Measurements from ENCODE around the gene ABHD5.

The ABHD5 gene

DNA sequence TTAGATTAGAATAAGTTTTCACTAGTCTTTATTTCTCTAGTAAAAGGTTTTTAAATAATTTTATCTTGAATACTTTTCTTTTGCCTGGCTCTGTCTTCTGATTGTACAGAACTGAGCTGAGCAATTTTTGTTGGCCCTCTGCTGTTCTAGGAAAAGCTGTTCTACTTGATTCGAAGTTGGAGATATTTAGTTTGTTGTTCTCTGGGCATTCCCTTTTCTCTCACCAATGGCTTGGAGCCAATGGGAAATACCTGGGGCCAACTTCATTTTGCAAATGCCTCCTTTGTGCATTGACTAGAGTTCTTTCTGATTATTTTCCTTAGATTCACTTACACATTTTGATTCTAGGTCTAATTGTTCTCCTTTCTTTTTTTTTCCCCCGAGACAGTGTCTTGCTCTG, 16.5 kb downstream of the ABHD5 start:
- DNase-seq (ENCODE audit: low read depth in 1 of 2, low spot score in 1 of 2): peak in 1 of 2 experiments; percentile 73
- TF ChIP-seq JUND (IDR thresholded peaks at IDR 0.05; ENCODE audit: low read depth): no peak
- in situ Hi-C loops (cut with HindIII; ENCODE audit: low pct_unique_long_range_greater_than_20kb, low sequenced_read_pairs): no loop called here

DNA sequence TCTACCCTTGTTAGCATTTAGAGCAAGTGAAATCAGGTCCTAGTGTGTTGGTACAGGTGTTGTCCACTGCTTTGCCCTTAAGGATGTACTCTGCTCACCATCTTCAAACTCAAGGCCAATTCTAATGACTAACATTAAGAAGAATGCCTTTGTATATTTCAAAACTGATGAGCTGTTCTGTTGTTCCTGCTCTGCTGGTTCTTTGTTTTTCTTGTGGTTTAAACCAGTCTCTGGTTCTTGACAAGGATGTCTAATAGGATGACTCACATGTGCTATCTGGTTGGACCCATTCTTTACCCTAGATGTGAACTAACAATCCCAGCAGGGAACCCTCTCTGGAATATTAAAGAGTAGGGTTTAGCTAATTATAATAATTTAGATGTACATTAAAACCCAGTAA, 17.3 kb downstream of the ABHD5 start:
- in situ Hi-C loops (cut with HindIII; ENCODE audit: low pct_unique_long_range_greater_than_20kb, low sequenced_read_pairs): no loop called here
- DNase-seq (ENCODE audit: low read depth in 1 of 2, low spot score in 1 of 2): peak in 1 of 2 experiments; percentile 72
- TF ChIP-seq JUND (IDR thresholded peaks at IDR 0.05; ENCODE audit: low read depth): no peak

GRCh38 chr3:43709022-43709421, 18.3 kb downstream of the ABHD5 start:
- no peak for TF ChIP-seq JUND (IDR thresholded peaks at IDR 0.05; ENCODE audit: low read depth)
- in situ Hi-C loops (cut with HindIII; ENCODE audit: low pct_unique_long_range_greater_than_20kb, low sequenced_read_pairs): no loop called here
- no peak for DNase-seq (ENCODE audit: low read depth in 1 of 2, low spot score in 1 of 2)

GRCh38 chr3:43710607-43711006, 19.9 kb downstream of the ABHD5 start:
- in situ Hi-C loops (cut with HindIII; ENCODE audit: low pct_unique_long_range_greater_than_20kb, low sequenced_read_pairs): no loop called here
- DNase-seq (ENCODE audit: low read depth in 1 of 2, low spot score in 1 of 2): no peak
- no peak for TF ChIP-seq JUND (IDR thresholded peaks at IDR 0.05; ENCODE audit: low read depth)

DNA sequence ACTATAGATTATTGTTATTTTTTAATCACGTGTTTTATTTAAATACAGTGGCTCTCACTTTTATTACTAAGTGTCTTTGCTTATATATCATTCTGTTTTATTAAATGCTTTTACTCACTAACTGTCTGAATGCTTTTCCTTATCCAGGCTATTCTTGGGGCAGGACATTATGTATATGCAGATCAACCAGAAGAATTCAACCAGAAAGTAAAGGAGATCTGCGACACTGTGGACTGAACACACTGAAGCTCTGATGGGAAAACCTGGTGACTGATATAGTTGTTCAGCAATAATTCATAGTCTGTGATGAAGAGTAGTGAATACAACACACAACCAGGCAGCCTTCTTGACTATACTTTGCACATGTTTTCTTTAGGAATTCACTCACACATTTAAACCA, 27.6 kb downstream of the ABHD5 start:
- no peak for DNase-seq (ENCODE audit: low read depth in 1 of 2, low spot score in 1 of 2)
- in situ Hi-C loops (cut with HindIII; ENCODE audit: low pct_unique_long_range_greater_than_20kb, low sequenced_read_pairs): no loop called here
- TF ChIP-seq JUND (IDR thresholded peaks at IDR 0.05; ENCODE audit: low read depth): no peak

- TF ChIP-seq JUND (IDR thresholded peaks at IDR 0.05; ENCODE audit: low read depth): no peak
- no peak for DNase-seq (ENCODE audit: low read depth in 1 of 2, low spot score in 1 of 2)
- in situ Hi-C loops (cut with HindIII; ENCODE audit: low pct_unique_long_range_greater_than_20kb, low sequenced_read_pairs): no loop called here
These were observed 32.5 kb downstream of the ABHD5 start for GRCh38 chr3:43723121-43723734.

GRCh38 chr3:43726521-43726920, 35.8 kb downstream of the ABHD5 start:
- in situ Hi-C loops (cut with HindIII; ENCODE audit: low pct_unique_long_range_greater_than_20kb, low sequenced_read_pairs): no loop called here
- DNase-seq (ENCODE audit: low read depth in 1 of 2, low spot score in 1 of 2): no peak
- no peak for TF ChIP-seq JUND (IDR thresholded peaks at IDR 0.05; ENCODE audit: low read depth)

DNA sequence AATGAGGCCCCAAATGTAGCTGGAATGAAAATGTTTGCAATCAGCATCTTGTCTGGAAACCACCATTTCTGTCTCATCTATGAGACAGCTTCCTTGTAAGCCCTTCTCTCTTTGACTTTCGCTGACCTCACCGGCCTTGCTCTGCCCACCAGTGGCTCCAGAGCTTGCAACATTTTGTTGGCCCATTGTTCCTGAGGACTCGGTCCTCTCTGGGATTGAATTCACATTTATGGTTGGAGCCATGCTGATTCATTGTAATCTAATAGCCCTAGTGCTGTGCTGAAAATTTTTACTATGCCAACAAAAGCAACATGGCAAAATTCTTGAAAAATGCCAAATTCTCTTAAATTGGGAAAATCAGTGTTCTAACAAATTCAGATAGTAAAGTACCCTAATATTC, 37.2 kb downstream of the ABHD5 start:
- in situ Hi-C loops (cut with HindIII; ENCODE audit: low pct_unique_long_range_greater_than_20kb, low sequenced_read_pairs): no loop called here
- no peak for DNase-seq (ENCODE audit: low read depth in 1 of 2, low spot score in 1 of 2)
- no peak for TF ChIP-seq JUND (IDR thresholded peaks at IDR 0.05; ENCODE audit: low read depth)

GRCh38 chr3:43728476-43728875, 37.7 kb downstream of the ABHD5 start:
- TF ChIP-seq JUND (IDR thresholded peaks at IDR 0.05; ENCODE audit: low read depth): no peak
- in situ Hi-C loops (cut with HindIII; ENCODE audit: low pct_unique_long_range_greater_than_20kb, low sequenced_read_pairs): no loop called here
- DNase-seq (ENCODE audit: low read depth in 1 of 2, low spot score in 1 of 2): no peak

- in situ Hi-C loops (cut with HindIII; ENCODE audit: low pct_unique_long_range_greater_than_20kb, low sequenced_read_pairs): no loop called here
- DNase-seq (ENCODE audit: low read depth in 1 of 2, low spot score in 1 of 2): no peak
- TF ChIP-seq JUND (IDR thresholded peaks at IDR 0.05; ENCODE audit: low read depth): no peak
These were observed 38.2 kb downstream of the ABHD5 start for GRCh38 chr3:43728947-43729346.

GRCh38 chr3:43729707-43730414, 39.1 kb downstream of the ABHD5 start:
- DNase-seq (ENCODE audit: low read depth in 1 of 2, low spot score in 1 of 2): peak in 1 of 2 experiments; percentile 69
- TF ChIP-seq JUND (IDR thresholded peaks at IDR 0.05; ENCODE audit: low read depth): no peak
- in situ Hi-C loops (cut with HindIII; ENCODE audit: low pct_unique_long_range_greater_than_20kb, low sequenced_read_pairs): no loop called here

DNA sequence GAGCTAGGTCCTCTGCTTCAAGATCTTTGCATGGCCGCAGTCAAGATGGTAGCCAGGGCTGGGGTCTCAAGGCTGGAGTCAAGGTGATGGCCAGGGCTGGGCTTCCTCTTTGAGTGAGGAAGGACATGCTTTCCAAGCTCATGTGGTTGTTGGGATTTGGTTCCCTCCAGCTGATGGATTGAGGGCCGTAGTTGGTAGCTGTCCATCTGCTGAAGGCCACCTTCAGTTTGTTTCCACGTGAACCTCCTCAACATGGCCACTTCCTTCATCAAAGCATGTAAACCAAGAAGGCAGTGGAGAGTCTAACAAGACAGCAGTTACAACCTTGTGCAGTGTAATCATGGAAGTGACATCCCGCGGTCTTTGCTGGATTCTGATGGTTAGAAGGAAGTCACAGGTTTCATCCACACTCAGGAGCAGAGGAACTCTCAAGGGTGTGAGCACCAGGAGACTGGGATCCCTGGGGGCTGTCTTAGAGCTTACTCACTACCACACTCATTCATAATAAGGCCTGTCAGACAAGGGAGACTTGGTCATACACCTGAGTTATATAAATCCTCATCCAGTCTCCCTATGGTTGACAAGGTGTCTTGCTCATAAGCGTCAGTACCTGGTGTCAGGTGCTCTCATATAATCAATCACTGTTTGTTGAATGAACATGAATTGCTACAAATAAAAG, 42.1 kb downstream of the ABHD5 start:
- no peak for TF ChIP-seq JUND (IDR thresholded peaks at IDR 0.05; ENCODE audit: low read depth)
- in situ Hi-C loops (cut with HindIII; ENCODE audit: low pct_unique_long_range_greater_than_20kb, low sequenced_read_pairs): no loop called here
- no peak for DNase-seq (ENCODE audit: low read depth in 1 of 2, low spot score in 1 of 2)

Measured in T47D (cell line).